ENCODE data around the gene ADAMTSL1. TPM values are rescaled to one million over a fixed set of nuclear protein-coding genes. Genes with fewer than 3 reads are reported as not detected.

Gene ADAMTSL1
- total RNA-seq, 6 experiments from 2014 or later: 0.73 to 2.1 (median 0.89) TPM

DNA sequence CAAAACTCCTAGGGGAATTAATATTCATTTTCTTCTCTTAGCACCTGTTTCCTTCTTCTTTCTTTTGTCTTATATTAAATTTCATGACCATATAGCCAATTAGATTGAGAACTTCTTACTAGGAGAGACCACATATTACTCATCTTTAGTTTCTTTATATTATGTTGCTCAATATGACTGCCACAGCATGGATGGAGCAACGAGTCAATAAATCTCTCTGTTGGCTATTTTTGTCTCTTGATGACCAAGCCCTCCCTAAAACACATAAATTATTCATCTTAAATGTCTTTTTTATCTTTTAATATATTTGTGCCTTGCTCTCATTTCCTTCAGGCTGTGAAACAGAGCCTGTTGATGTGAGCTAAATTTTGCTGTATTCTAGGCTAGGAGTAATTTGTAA is 123.0 kb downstream of the ADAMTSL1 start:
- DNase-seq: no peak
- Histone ChIP-seq H3K27me3 (no peaks in the 10 kb centered on the region), H3K4me3 (no peak overlapping the region), H3K27ac (no peak overlapping the region), H3K4me1 (peaks cover 0 to 10% (median 0%) of the 10 kb centered on the region in 4 donors), H3K9me3 (no peaks in the 10 kb centered on the region), H3K36me3 (no peaks in the 10 kb centered on the region)
- intact Hi-C loops (cut with DNase I): no loop called here
- TF ChIP-seq, protein P1, sequence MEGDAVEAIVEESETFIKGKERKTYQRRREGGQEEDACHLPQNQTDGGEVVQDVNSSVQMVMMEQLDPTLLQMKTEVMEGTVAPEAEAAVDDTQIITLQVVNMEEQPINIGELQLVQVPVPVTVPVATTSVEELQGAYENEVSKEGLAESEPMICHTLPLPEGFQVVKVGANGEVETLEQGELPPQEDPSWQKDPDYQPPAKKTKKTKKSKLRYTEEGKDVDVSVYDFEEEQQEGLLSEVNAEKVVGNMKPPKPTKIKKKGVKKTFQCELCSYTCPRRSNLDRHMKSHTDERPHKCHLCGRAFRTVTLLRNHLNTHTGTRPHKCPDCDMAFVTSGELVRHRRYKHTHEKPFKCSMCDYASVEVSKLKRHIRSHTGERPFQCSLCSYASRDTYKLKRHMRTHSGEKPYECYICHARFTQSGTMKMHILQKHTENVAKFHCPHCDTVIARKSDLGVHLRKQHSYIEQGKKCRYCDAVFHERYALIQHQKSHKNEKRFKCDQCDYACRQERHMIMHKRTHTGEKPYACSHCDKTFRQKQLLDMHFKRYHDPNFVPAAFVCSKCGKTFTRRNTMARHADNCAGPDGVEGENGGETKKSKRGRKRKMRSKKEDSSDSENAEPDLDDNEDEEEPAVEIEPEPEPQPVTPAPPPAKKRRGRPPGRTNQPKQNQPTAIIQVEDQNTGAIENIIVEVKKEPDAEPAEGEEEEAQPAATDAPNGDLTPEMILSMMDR (IDR thresholded peaks at IDR 0.05): no peak
- TF ChIP-seq POLR2A (IDR thresholded peaks at IDR 0.05): no peak
- ATAC-seq: no peak
- WGBS (ENCODE audit: insufficient coverage, low coverage, low lambda C conversion rate, missing lambda C conversion rate): 65% methylated on average over 1 of the region's 1 CpG

DNA sequence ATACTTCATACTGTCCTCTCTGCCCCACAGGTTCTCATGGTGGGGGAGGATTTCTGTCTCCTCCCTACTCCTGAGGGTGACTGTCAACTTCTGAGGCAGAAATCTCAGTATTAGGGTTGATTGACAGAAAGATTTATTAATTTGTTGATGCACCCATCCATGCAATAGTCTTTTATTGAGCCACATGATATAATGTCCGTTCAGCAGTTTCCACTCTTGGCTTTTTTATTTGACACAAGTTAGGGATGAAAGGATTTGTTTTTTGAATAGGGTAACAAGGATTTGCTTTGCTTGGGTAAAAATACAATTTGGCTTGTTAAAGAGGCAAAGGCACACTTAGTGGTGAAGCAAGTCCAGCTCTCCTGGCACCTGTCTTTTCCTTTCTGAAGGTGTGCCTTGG is 125.0 kb downstream of the ADAMTSL1 start:
- 67% methylated on average over 1 of the region's 1 CpG for WGBS (ENCODE audit: insufficient coverage, low coverage, low lambda C conversion rate, missing lambda C conversion rate)
- no peak overlapping the region for H3K4me3 ChIP-seq
- intact Hi-C loops (cut with DNase I): no loop called here
- no peak overlapping the region for H3K27ac ChIP-seq
- peaks cover 0 to 10% (median 0%) of the 10 kb centered on the region in 4 donors for H3K4me1 ChIP-seq
- H3K9me3 ChIP-seq: no peaks in the 10 kb centered on the region
- DNase-seq (no peak), ATAC-seq (no peak)
- no peaks in the 10 kb centered on the region for H3K36me3 ChIP-seq
- TF ChIP-seq, protein P1 (IDR thresholded peaks at IDR 0.05): no peak
- TF ChIP-seq POLR2A (IDR thresholded peaks at IDR 0.05): no peak
- H3K27me3 ChIP-seq: no peaks in the 10 kb centered on the region

DNA sequence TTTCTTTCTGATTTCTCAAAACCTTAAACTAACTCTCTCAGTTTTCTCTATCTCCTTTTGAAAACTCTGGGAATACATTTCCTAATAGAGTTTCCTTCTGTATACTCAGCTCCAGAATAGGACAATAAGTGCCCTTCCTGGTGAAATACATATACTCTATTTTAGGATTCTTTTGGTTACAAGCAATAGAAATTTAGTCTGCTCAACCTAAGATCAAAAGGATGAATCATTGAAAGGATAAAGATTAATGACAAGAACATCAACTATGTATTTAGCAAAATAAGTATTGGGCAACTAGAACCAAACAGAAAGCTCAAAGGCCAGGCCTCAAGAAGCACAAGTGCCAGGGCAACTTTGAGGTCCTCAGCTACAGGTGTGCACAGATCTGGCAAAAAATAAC is 127.1 kb downstream of the ADAMTSL1 start:
- ATAC-seq (peak in 2 of 4 donors; percentile 13 to 35), DNase-seq (no peak)
- Histone ChIP-seq H3K36me3 (no peaks in the 10 kb centered on the region), H3K27ac (no peak overlapping the region), H3K4me3 (no peak overlapping the region), H3K27me3 (no peaks in the 10 kb centered on the region), H3K4me1 (peaks cover 0 to 26% (median 6%) of the 10 kb centered on the region in 4 donors), H3K9me3 (no peaks in the 10 kb centered on the region)
- intact Hi-C loops (cut with DNase I): no loop called here
- TF ChIP-seq, protein P1 (IDR thresholded peaks at IDR 0.05): no peak
- no peak for TF ChIP-seq POLR2A (IDR thresholded peaks at IDR 0.05)

DNA sequence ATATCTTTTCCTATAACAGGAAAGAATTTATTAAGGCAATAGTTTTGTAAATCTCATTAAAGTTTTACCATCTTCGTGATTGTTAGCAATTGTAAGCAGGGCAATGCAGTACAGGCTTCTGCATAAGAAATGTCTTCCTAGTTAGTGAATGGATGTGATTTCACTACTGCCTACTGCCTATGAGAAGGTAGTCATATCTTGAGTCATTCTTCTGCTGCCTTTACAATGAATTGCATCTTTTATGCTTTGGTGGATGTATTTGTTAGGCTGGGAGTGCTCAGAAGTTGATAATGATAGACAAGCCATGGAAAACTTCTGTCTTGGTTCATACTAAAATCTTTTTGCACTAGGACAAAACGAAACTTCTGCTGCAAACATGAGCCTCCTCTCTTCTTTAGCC is 128.0 kb downstream of the ADAMTSL1 start:
- 61% methylated on average over 2 of the region's 2 CpGs for WGBS (ENCODE audit: insufficient coverage, low coverage, low lambda C conversion rate, missing lambda C conversion rate)
- Histone ChIP-seq H3K27me3 (no peaks in the 10 kb centered on the region), H3K27ac (no peak overlapping the region), H3K4me1 (peaks cover 0 to 35% (median 8%) of the 10 kb centered on the region in 4 donors), H3K9me3 (no peaks in the 10 kb centered on the region), H3K36me3 (no peaks in the 10 kb centered on the region), H3K4me3 (no peak overlapping the region)
- TF ChIP-seq, protein P1 (IDR thresholded peaks at IDR 0.05): no peak
- no peak for TF ChIP-seq POLR2A (IDR thresholded peaks at IDR 0.05)
- ATAC-seq (no peak), DNase-seq (no peak)
- intact Hi-C loops (cut with DNase I): no loop called here

Measured in right lobe of liver (tissue), 6 donors.